CD4-positive, alpha-beta T cell (primary cell): ENCODE measurements around the gene WNT9A. TPM values are rescaled to one million over a fixed set of nuclear protein-coding genes. Genes with fewer than 3 reads are reported as not detected.

Experiments
- ATAC-seq: fragments of 200-7000 bp; cut with Tn5 transposase; one replicate; pipeline ENCODE4 v1.10.0; 2022; ENCODE audit warnings: mild to moderate bottlenecking; ENCODE audit not compliant: poor library complexity
- CTCF ChIA-PET: fragments of 350-600 bp; sonication (Branson Sonifier 250); formaldehyde crosslinking; loops from one replicate; lab custom pipeline; 2021; ENCODE audit warnings: antibody characterized with exemption, inconsistent platforms; lab: Charles Lee
- POLR2A ChIA-PET: fragments of 350-600 bp; sonication (Branson Sonifier 250); formaldehyde crosslinking; loops from one replicate; lab custom pipeline; 2021; ENCODE audit warnings: antibody characterized with exemption, inconsistent platforms; lab: Charles Lee
- DNase-seq, 14 experiments: peaks; one replicate each; pipeline ENCODE4 v3.0.0-alpha.2; 2013 to 2020; ENCODE audit warnings: mixed read lengths in 2 of 14
- H3K27ac ChIP-seq, 2 donors: one replicate each; pipeline versions ENCODE4 v1.5.1 to v1.7.0; 2013; ENCODE audit warnings: low read length in 2 of 2, low read depth in 1 of 2, mild to moderate bottlenecking in 1 of 2
- H3K27me3 ChIP-seq, 2 experiments: 1 replicate in 1 of 2; 2 replicates in 1 of 2; pipeline versions ENCODE4 v1.6.1 to v1.7.0; 2013; ENCODE audit warnings: low read length in 2 of 2, control low read depth in 1 of 2, mild to moderate bottlenecking in 1 of 2, moderate library complexity in 1 of 2; ENCODE audit not compliant: insufficient read depth in 2 of 2, control insufficient read depth in 1 of 2
- H3K36me3 ChIP-seq: one replicate; pipeline ENCODE4 v1.6.1; 2013; ENCODE audit warnings: low read length, control low read depth; ENCODE audit not compliant: insufficient read depth
- H3K4me1 ChIP-seq: one replicate; pipeline ENCODE4 v1.6.1; 2013; ENCODE audit warnings: low read length, control low read depth; ENCODE audit not compliant: insufficient read depth
- H3K4me3 ChIP-seq: one replicate; pipeline ENCODE4 v1.5.1; 2013; ENCODE audit warnings: mild to moderate bottlenecking, low read length, moderate library complexity
- H3K9me3 ChIP-seq, 2 experiments: 1 replicate in 1 of 2; 2 replicates in 1 of 2; pipeline versions ENCODE4 v1.6.1 to v1.7.0; 2013; ENCODE audit warnings: low read length in 2 of 2, mild to moderate bottlenecking in 2 of 2, control low read depth in 1 of 2, moderate library complexity in 1 of 2; ENCODE audit not compliant: control insufficient read depth in 1 of 2, insufficient read depth in 1 of 2
- H3K27ac Mint-ChIP-seq: one replicate; pipeline ENCODE4 v1.8.0; 2020; ENCODE audit warnings: mixed read lengths
- H3K27me3 Mint-ChIP-seq: one replicate; pipeline ENCODE4 v1.8.0; 2021; ENCODE audit warnings: mixed read lengths
- H3K36me3 Mint-ChIP-seq: one replicate; pipeline ENCODE4 v1.8.0; 2021; ENCODE audit warnings: low read depth, mixed read lengths
- H3K4me1 Mint-ChIP-seq: one replicate; pipeline ENCODE4 v1.8.0; 2021; ENCODE audit warnings: low read depth, mixed read lengths
- H3K4me3 Mint-ChIP-seq: one replicate; pipeline ENCODE4 v1.8.0; 2020; ENCODE audit warnings: mild to moderate bottlenecking, mixed read lengths
- H3K9me3 Mint-ChIP-seq: one replicate; pipeline ENCODE4 v1.8.0; 2020; ENCODE audit warnings: mixed read lengths
- CTCF ChIP-seq: fragments of 200-600 bp; IDR thresholded peaks from one replicate; pipeline ENCODE4 v1.8.0; 2022; ENCODE audit warnings: antibody characterized with exemption, mild to moderate bottlenecking
- intact Hi-C, 2 experiments: fragments of 100-400 bp; cut with DNase I in 1 of 2; cut with micrococcal nuclease in 1 of 2; formaldehyde crosslinking; loops; one replicate each; pipeline versions ENCODE4 v1.15.1 to v1.9.0; 2023 to 2025; cut with DNase I, micrococcal nuclease
- total RNA-seq, 174 experiments: library from RNA in 2 of 174; stranded (reverse) in 2 of 174; gene quantifications; one replicate each; pipeline ENCODE4 v1.2.3 and lab custom pipeline; 2021 to 2026

WNT9A gene
- total RNA-seq, 2 experiments from 2014 or later: not detected

GRCh38 chr1:227916655-227917054, 31.1 kb downstream of the WNT9A start:
- POLR2A ChIA-PET: no interaction called here
- peaks cover 10% of the 10 kb centered on the region for H3K4me1 Mint-ChIP-seq
- H3K4me3 Mint-ChIP-seq: no peak overlapping the region

DNA sequence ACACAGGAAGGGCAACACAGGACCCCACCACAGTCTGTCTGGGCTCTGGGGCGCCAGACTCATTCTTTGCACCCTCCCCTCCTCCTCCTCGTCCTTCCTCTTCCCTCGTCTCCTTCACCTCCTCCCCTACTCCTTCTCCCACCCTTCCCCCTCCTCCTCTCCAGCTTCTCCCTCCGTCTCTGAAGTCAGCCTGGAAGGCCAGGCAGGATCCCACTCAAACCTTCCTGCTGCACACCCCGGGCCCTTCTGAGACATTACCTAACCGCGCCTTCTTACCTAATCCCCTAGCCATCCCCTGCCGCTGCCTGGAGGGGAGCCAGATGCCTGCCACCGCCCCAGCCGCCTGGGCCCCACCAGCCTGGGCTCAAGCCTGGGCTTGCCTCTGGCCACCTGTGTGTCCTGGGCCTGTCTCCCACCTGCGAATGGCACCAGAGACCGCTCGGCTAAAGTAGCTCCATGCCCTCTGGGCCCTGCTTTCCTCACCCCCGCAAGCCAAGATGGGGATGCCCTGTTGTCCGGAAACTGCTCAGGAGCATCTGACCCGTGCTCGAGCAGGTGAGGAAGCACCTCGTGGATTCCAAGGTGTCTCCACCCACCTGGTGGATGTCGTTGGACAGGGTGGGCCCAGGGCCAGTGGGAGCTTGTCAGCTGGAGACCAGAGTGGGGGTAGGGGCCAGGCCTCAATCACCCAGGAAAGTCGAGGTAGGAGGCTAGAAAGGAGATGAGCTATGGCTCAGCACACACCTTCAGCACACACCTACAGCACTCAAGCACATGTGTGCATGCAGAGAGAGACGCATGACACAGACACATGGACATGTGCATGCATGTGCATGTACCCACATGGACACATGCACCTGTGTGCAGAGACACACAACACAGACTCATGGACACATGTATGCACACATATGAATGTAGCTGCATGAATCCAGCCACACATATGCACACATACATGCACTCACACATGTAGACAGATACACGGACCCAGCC, 31.9 kb downstream of the WNT9A start:
- no peak overlapping the region for H3K4me3 Mint-ChIP-seq
- Histone ChIP-seq H3K4me3 (no peak overlapping the region), H3K27me3 (no peaks in the 10 kb centered on the region), H3K36me3 (no peaks in the 10 kb centered on the region), H3K9me3 (peaks cover 0 to 6% of the 10 kb centered on the region in 2 experiments), H3K4me1 (no peaks in the 10 kb centered on the region), H3K27ac (no peak overlapping the region)
- no peaks in the 10 kb centered on the region for H3K9me3 Mint-ChIP-seq
- H3K36me3 Mint-ChIP-seq: no peaks in the 10 kb centered on the region
- H3K27me3 Mint-ChIP-seq: no peaks in the 10 kb centered on the region
- DNase-seq: no peak
- TF ChIP-seq CTCF: no peak
- ChIA-PET POLR2A (no interaction called here), CTCF (no interaction called here)
- H3K27ac Mint-ChIP-seq: no peak overlapping the region
- no peak for ATAC-seq
- intact Hi-C loops: no loop called here
- peaks cover 13% of the 10 kb centered on the region for H3K4me1 Mint-ChIP-seq

More at GRCh38 chr1:227916655-227917054, 31.1 kb downstream of the WNT9A start:
- CTCF ChIA-PET: no interaction called here
- DNase-seq (no peak), ATAC-seq (no peak)
- Histone ChIP-seq H3K4me1 (no peaks in the 10 kb centered on the region), H3K9me3 (peaks cover 0 to 6% of the 10 kb centered on the region in 2 experiments), H3K4me3 (no peak overlapping the region), H3K27me3 (no peaks in the 10 kb centered on the region), H3K36me3 (no peaks in the 10 kb centered on the region), H3K27ac (no peak overlapping the region)
- Mint-ChIP-seq H3K36me3 (no peaks in the 10 kb centered on the region), H3K27ac (no peak overlapping the region), H3K27me3 (no peaks in the 10 kb centered on the region), H3K9me3 (no peaks in the 10 kb centered on the region)
- intact Hi-C loops: no loop called here
- TF ChIP-seq CTCF: no peak

DNA sequence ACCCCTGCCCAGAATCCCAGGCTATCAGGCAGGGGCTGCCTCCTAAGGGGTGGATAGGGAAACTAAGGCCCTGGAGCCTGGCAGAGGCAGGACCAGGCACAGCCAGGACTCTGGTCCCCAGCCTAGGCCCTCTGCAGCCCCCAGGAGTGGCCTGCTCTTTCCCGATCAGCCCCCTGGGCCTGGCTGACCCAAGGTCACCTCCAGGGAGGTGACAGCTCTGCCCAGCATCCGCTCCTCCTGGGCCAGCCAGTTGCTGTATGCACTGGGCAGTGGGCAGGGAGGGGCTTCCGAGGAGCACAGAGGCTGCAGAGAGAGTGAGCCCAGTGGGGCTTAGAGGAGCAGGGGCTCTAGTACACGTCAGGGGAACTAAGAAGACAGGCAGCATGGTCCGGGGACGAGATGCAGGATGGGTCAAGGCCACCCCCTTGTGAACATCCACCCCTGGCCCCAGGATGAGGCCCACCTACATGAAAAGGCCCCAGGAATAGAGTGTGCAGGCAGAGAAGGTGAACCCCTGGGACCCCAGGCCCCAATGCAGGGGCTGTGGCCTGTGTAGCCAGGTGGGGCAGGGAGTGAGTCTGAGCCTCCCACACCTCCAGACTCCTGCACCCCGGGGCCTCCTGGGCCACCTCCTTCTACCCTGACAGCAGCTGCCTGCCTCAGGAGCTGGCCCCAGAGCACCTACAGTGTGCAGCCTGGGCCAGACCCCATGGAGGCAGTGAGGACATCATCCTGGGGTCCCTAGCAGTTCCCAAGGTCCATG, 32.8 kb downstream of the WNT9A start:
- POLR2A ChIA-PET: no interaction called here
- Histone ChIP-seq H3K9me3 (peaks cover 0 to 6% of the 10 kb centered on the region in 2 experiments), H3K36me3 (no peaks in the 10 kb centered on the region), H3K27ac (no peak overlapping the region), H3K27me3 (no peaks in the 10 kb centered on the region), H3K4me1 (no peaks in the 10 kb centered on the region), H3K4me3 (no peak overlapping the region)
- intact Hi-C loops: loop anchor here in 1 of 2 experiments (5.0 kb wide), 1 partner anchor 58 kb away; no protein-coding TSS in a partner anchor
- DNase-seq (no peak), ATAC-seq (no peak)
- TF ChIP-seq CTCF: no peak
- Mint-ChIP-seq H3K27ac (no peak overlapping the region), H3K4me1 (peaks cover 13% of the 10 kb centered on the region), H3K36me3 (no peaks in the 10 kb centered on the region), H3K9me3 (no peaks in the 10 kb centered on the region), H3K4me3 (no peak overlapping the region), H3K27me3 (no peaks in the 10 kb centered on the region)
- CTCF ChIA-PET: no interaction called here
